HG02588 (cell line): ENCODE measurements around the gene DNAH8.

Source experiments
- ATAC-seq: cut with Tn5 transposase; IDR thresholded peaks from one replicate; pipeline ENCODE4 v1.9.1; 2021; ENCODE audit warnings: mild to moderate bottlenecking, moderate library complexity; ENCODE audit not compliant: unreplicated experiment

DNAH8 gene

DNA sequence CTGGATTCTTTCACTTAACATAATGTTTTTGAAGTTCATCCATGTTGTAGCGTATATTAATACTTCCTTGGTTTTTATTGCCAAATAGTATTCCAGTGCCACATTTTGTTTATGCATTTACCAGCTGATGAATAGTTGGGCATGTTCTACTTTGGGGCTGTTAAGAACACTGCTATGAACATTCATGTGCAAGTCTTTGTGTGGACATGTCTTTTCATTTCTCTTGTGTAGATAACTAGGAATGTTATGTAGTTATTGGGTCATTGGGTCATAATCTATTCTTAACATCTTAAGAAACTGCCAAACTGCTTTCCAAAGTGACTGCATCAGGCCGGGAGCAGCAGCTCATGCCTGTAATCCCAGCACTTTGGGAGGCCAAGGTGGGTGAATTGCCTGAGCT lies 289.7 kb downstream of the DNAH8 start:
- ATAC-seq: no peak

GRCh38 chr6:39005774-39006173 lies 290.7 kb downstream of the DNAH8 start:
- ATAC-seq: no peak

DNA sequence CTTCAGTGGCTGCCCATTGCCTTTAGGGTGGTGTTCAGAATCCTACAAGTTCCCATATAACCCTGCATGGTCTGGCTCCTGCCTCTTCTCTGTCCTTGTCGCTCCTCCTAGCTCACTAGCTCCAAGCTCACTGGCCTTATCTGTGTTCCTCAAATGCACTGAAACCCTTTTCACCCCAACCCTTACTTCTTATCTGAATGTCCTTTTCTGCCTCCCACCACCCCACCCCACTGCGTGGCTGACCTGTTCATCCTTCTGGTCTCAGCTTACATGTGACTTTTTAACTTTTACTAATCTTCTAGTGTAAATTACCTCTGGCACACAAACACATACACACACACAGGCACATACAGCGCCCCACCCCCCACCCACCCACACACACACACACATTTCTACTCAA lies 292.5 kb downstream of the DNAH8 start:
- ATAC-seq: no peak

GRCh38 chr6:39008737-39009136 lies 293.6 kb downstream of the DNAH8 start:
- ATAC-seq: no peak

- ATAC-seq: no peak
These were observed 294.4 kb downstream of the DNAH8 start for GRCh38 chr6:39009476-39009875.

GRCh38 chr6:39016839-39017546 lies 301.9 kb downstream of the DNAH8 start:
- ATAC-seq: no peak

GRCh38 chr6:39017547-39017880 lies 302.4 kb downstream of the DNAH8 start:
- no peak for ATAC-seq

DNA sequence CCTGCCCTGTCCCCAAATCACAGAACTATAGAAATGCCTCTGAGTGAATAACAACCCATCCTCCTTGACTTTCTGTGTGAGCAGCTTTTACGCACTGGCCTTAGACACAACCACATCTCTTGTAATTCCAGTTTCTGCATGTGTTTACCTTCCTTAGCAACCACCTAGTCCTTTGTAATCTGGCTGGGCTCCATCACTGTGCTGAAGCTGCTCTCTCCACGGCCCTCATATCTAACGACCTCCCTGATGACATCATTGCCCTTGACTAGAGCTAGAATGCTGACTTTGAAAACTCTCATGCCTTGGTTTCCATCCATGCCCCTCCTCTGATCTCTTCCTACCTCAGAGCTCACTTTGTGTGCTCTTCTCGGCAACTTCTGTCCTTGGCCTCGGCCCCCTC lies 303.0 kb downstream of the DNAH8 start:
- ATAC-seq: no peak

DNA sequence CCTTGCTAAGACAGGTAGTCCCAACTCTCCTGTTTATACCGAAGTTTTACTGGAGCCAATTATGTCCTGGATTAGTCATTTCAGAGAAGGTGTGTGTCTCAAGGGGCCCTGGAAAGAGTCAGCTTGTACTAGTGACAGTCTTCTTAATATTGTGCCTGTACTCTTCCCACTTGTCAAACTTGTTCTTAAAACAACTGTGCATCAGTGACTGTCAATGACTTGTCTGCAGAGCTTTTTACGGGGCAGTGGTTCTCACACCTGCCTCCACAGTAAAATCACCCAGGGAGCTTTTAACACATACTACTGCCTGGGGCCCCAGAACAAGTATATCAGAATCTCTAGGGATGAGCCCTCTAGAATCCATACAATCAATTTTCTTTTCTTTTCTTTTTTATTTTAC lies 305.0 kb downstream of the DNAH8 start:
- no peak for ATAC-seq

GRCh38 chr6:39021041-39021440 lies 305.9 kb downstream of the DNAH8 start:
- ATAC-seq: no peak

- no peak for ATAC-seq
These were observed 306.7 kb downstream of the DNAH8 start for GRCh38 chr6:39021779-39022178.

DNA sequence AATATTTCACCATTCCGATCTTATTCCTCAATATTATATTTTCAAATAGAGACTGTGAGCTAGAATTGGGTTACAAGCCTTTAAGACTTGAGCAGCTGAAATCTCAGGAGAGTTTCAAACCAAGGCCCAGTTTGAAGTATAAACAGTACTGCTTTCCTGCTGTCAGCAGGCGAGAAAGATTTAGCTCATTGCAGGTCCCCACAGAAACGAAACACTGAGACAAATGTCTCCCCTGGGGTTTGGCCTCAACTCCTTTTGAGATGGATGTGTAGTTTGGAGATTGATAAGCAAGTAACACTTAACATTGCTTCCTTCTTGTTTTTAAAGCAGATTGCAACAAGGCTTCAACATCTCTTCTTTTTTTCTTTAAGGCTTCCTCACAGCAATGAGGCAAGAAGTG lies 311.1 kb downstream of the DNAH8 start:
- no peak for ATAC-seq

- no peak for ATAC-seq
These were observed 314.3 kb downstream of the DNAH8 start for GRCh38 chr6:39029156-39030011.

GRCh38 chr6:39035681-39036080 lies 320.6 kb downstream of the DNAH8 start:
- ATAC-seq: no peak

DNA sequence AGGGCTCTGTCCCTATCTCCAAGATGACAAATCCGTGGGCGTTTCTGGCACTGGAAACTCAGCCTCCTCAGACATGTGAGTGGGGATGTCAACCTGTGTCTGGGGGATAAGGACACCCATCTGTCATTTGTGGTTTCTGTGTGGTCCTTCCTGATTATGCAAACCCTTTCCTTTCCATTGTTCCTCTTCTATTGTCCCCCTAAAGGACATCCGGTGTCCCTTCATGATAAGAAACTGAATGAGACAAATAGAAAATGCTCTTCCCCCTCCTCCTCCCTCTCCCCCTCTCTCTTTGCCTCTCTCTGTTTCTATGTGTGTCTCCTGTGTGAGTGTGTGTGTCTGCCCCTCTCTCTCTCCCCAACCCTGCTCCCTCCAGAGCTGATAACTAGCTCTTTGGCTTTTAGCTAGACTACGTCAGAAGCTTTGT lies 322.0 kb downstream of the DNAH8 start:
- no peak for ATAC-seq

GRCh38 chr6:39037707-39038106 lies 322.6 kb downstream of the DNAH8 start:
- ATAC-seq: no peak

GRCh38 chr6:39040080-39040673 lies 325.1 kb downstream of the DNAH8 start:
- no peak for ATAC-seq

DNA sequence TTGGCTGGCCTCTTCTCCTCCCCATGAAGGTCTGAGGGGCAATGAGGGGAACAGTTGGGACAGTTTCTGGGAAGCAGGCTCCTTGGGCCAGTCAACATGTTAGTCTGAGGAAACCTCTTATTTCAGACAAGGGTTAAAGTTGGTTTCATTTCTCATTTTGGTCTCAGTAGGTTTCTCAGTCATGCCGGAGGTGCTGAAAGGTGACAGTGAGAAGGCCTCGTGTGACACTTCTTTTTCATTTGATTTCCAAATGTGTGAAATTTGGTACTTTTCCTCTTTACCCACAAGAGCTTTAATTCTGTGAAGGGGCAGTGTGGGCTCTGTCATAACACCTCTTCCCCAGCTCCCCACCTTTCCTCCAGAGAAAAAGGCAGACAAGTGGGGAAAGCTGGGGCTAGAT lies 326.0 kb downstream of the DNAH8 start:
- no peak for ATAC-seq

GRCh38 chr6:39043776-39044175 lies 328.7 kb downstream of the DNAH8 start:
- no peak for ATAC-seq

- ATAC-seq: no peak
These were observed 329.1 kb downstream of the DNAH8 start for GRCh38 chr6:39044181-39044580.

DNA sequence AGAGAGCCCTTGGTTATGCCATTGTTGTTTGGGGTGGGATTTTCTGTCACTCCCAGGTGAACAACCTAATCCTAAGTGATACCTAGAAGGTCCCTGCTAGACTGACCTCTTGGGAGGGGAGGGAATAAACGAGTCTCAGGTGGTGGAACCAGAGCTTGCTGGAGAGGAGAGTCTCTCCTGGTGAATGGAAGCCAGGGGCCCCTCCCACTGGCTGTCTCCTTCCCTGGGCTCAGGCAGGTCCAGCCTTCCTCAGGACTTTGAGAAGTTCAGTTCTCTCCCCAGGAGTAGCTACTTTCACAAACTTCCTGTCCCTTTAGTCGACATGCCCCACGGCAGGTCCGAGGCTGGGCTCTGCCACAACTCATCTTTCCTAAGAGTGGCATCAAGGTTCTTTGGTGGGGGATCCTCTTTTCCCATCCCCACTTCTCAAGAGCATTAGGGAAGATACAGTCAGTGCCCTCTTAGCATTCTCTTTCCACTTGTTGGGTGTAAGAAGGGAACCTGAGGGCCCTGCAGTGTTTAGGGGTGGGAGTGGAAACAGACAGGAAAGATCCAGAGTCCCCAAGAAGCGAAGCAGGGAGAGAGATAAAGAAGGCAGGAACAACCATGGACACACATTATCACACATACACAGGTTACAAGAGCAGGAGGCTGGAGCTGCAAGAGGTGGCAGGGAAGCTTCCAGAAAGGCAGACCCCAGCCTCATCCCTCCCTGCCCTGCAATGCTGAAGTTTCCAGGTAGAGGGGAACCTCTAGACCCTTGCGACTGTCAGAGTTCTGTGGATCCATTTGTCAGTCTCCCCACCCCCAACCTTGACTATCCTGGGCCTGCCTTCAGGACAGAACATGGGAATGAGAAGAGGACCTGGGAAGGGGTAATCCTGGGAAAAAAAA lies 332.6 kb downstream of the DNAH8 start:
- no peak for ATAC-seq
